22Rv1 (cell line): Measurements from ENCODE around the gene KCND2.

Experiments
- H3K27ac ChIP-seq: fragments of 450-650 bp; 2 replicates; pipeline ENCODE4 v1.5.1; 2017
- CTCF ChIP-seq: fragments of 450-650 bp; IDR thresholded peaks from 2 replicates; pipeline ENCODE4 v1.5.1; 2017; ENCODE audit warnings: mild to moderate bottlenecking
- ZFX ChIP-seq: fragments of 450-650 bp; IDR thresholded peaks from 2 replicates; pipeline ENCODE4 v1.6.1; 2017; ENCODE audit warnings: antibody characterized with exemption, borderline replicate concordance

Gene KCND2

GRCh38 chr7:120256344-120257070 is 16.5 kb upstream of the KCND2 start:
- no peak overlapping the region for H3K27ac ChIP-seq
- TF ChIP-seq ZFX (no peak), CTCF (no peak)

- no peak overlapping the region for H3K27ac ChIP-seq
- TF ChIP-seq CTCF (no peak), ZFX (no peak)
These were observed 13.6 kb upstream of the KCND2 start for GRCh38 chr7:120259386-120259785.

GRCh38 chr7:120260111-120260510 is 12.9 kb upstream of the KCND2 start:
- no peak overlapping the region for H3K27ac ChIP-seq
- no peak for TF ChIP-seq ZFX
- TF ChIP-seq CTCF: no peak

GRCh38 chr7:120272261-120272660 is 714 bp upstream of the KCND2 start:
- TF ChIP-seq CTCF (peak; percentile 94), ZFX (no peak)
- H3K27ac ChIP-seq: no peak overlapping the region

- H3K27ac ChIP-seq: peak overlapping the region; percentile 46
- TF ChIP-seq ZFX: no peak
- no peak for TF ChIP-seq CTCF
These were observed 551 bp downstream of the KCND2 start for GRCh38 chr7:120273476-120273975.

GRCh38 chr7:120274482-120274881 is 1.5 kb downstream of the KCND2 start:
- H3K27ac ChIP-seq: no peak overlapping the region
- TF ChIP-seq CTCF (no peak), ZFX (no peak)

- H3K27ac ChIP-seq: no peak overlapping the region
- no peak for TF ChIP-seq ZFX
- no peak for TF ChIP-seq CTCF
These were observed 1.9 kb downstream of the KCND2 start for GRCh38 chr7:120274899-120275298.
